GM12878 (cell line): ENCODE data around the gene NAV2. TPM values are rescaled to one million over a fixed set of nuclear protein-coding genes. Genes with fewer than 3 reads are reported as not detected.

ENCODE experiments used
- ATAC-seq: fragments of 200-7000 bp; cut with Tn5 transposase; 3 replicates; pipeline ENCODE4 v1.9.1; 2020; ENCODE audit warnings: mild to moderate bottlenecking, moderate library complexity
- BruUV-seq: library from RNA; stranded (reverse); fragments of 400-500 nt; replicated peaks from 2 replicates; lab custom pipeline; 2021; lab: Mats Ljungman, UMichigan
- CTCF ChIA-PET: fragments of 300-600 bp; sonication (Branson Sonifier 250); formaldehyde crosslinking; extraction: SDS; loops from one replicate; lab custom pipeline; 2021; ENCODE audit warnings: inconsistent platforms; lab: Yijun Ruan, JAX
- POLR2A ChIA-PET: fragments of 350-600 bp; formaldehyde crosslinking; extraction: SDS; loops from one replicate; lab custom pipeline; 2021; ENCODE audit warnings: inconsistent platforms; lab: Charles Lee
- RAD21 ChIA-PET: fragments of 300-600 bp; sonication (Branson Sonifier 250); formaldehyde crosslinking; loops from one replicate; lab custom pipeline; 2023; ENCODE audit warnings: antibody characterized with exemption; ENCODE audit not compliant: unreplicated experiment; lab: Charles Lee
- SMC1A ChIA-PET: fragments of 300-600 bp; sonication (Branson Sonifier 250); formaldehyde crosslinking; loops from one replicate; lab custom pipeline; 2023; ENCODE audit not compliant: unreplicated experiment, uncharacterized antibody; lab: Charles Lee
- DNase-seq: peaks from one replicate; pipeline ENCODE4 v3.0.0-alpha.2; 2011; ENCODE audit warnings: low read depth, low spot score
- FAIRE-seq: peaks from 3 replicates; lab custom pipeline; 2011; peaks lifted over from hg19 to GRCh38; lab: Jason Lieb, UNC
- H2AFZ ChIP-seq: 2 replicates; pipeline ENCODE4 v1.6.0; 2011; ENCODE audit warnings: low read depth, low read length, control low read depth; ENCODE audit not compliant: control insufficient read depth
- H3K27ac ChIP-seq: 2 replicates; pipeline ENCODE4 v1.5.1; 2011; ENCODE audit warnings: control low read depth; ENCODE audit not compliant: control insufficient read depth, insufficient read depth
- H3K27me3 ChIP-seq, 2 experiments: replicated peaks in 1 of 2; 2 replicates each; pipeline versions ENCODE4 v1.6.0 to v1.6.1; 2011; ENCODE audit warnings: low read length in 1 of 2; ENCODE audit not compliant: control insufficient read depth in 2 of 2, insufficient read depth in 2 of 2
- H3K36me3 ChIP-seq, 2 experiments: 2 replicates each; pipeline ENCODE4 v1.5.1; 2011; ENCODE audit warnings: low read length in 1 of 2; ENCODE audit not compliant: control insufficient read depth in 2 of 2, insufficient read depth in 2 of 2
- H3K4me1 ChIP-seq: 2 replicates; pipeline ENCODE4 v1.6.1; 2011; ENCODE audit warnings: mild to moderate bottlenecking, low read length, moderate library complexity, mixed read lengths; ENCODE audit not compliant: control insufficient read depth, insufficient read depth
- H3K4me2 ChIP-seq: 2 replicates; pipeline ENCODE4 v1.6.0; 2011; ENCODE audit warnings: control low read depth; ENCODE audit not compliant: control insufficient read depth, insufficient read depth
- H3K4me3 ChIP-seq: fragments of 200-600 bp; sonication (generic); 2 replicates; pipeline ENCODE4 v1.5.1; 2016
- H3K79me2 ChIP-seq: 2 replicates; pipeline ENCODE4 v1.6.0; 2011; ENCODE audit warnings: low read length; ENCODE audit not compliant: control insufficient read depth, insufficient read depth
- H3K9ac ChIP-seq: 2 replicates; pipeline ENCODE4 v1.8.0; 2011; ENCODE audit warnings: low read length, control low read depth, mixed read lengths; ENCODE audit not compliant: control insufficient read depth, insufficient read depth
- H3K9me3 ChIP-seq: replicated peaks from 3 replicates; pipeline ENCODE4 v1.5.1; 2011; ENCODE audit warnings: mild to moderate bottlenecking, low read length; ENCODE audit not compliant: control insufficient read depth, insufficient read depth
- H4K20me1 ChIP-seq: 2 replicates; pipeline ENCODE4 v1.6.0; 2011; ENCODE audit not compliant: control insufficient read depth, insufficient read depth
- JUNB ChIP-seq: IDR thresholded peaks from 2 replicates; pipeline ENCODE4 v1.6.1; 2016; ENCODE audit warnings: antibody characterized with exemption, mild to moderate bottlenecking
- WGBS: methylation state at CpG from one replicate; pipeline ENCODE4 v1.1.6; 2016; ENCODE audit warnings: low lambda C conversion rate; ENCODE audit not compliant: insufficient replicate concordance, insufficient coverage; ENCODE audit errors: missing lambda C conversion rate; 5-methylcytosine and 5-hydroxymethylcytosine counted together
- in situ Hi-C: fragments of 300-500 bp; cut with MboI; formaldehyde crosslinking; loops from 9 replicates; pipeline ENCODE4 v1.14.3; 2018; ENCODE audit warnings: mixed read lengths
- intact Hi-C: fragments of 100-400 bp; cut with micrococcal nuclease; formaldehyde crosslinking; loops from one replicate; pipeline ENCODE4 v1.14.2; 2022; ENCODE audit not compliant: unreplicated experiment
- polyA plus RNA-seq, 11 experiments: library from polyadenylated mRNA; depleted of rRNA in 4 of 11; unstranded in 6 of 11; stranded (reverse) in 5 of 11; fragments of >200 nt; fragmentation: Nextera tagmentation in 4 of 11; fragmentation: Illumina TruSeq in 1 of 11; extraction: Ambion mirVana in 4 of 11; extraction: Trizol in 1 of 11; gene quantifications; 1 replicate in 1 of 11; 2 replicates in 10 of 11; pipeline versions ENCODE4 v1.2.1 to v1.2.3, GENCODE V29; 2011 to 2016; ENCODE audit warnings: inconsistent platforms in 2 of 11, missing spikeins in 2 of 11, low read depth in 1 of 11
- total RNA-seq, 4 experiments: library from RNA; depleted of rRNA in 3 of 4; stranded (reverse); fragments of >200 nt in 3 of 4; fragmentation: Illumina TruSeq in 1 of 4; extraction: Trizol in 1 of 4; gene quantifications; 2 replicates each; pipeline versions ENCODE4 v1.2.1 to v1.2.3, GENCODE V29; 2013 to 2021
- TF ChIP-seq, protein P1 (sequence below): IDR thresholded peaks from 2 replicates; pipeline ENCODE4 v1.6.1; 2012; ENCODE audit warnings: mild to moderate bottlenecking, low read depth, low read length

The NAV2 gene
- total and polyA plus RNA-seq, 10 of the 15 experiments (the other 5 are each of a cell fraction or from before 2014, with no cell fraction given) = 0.35 to 6.1 (median 1.1) TPM

DNA sequence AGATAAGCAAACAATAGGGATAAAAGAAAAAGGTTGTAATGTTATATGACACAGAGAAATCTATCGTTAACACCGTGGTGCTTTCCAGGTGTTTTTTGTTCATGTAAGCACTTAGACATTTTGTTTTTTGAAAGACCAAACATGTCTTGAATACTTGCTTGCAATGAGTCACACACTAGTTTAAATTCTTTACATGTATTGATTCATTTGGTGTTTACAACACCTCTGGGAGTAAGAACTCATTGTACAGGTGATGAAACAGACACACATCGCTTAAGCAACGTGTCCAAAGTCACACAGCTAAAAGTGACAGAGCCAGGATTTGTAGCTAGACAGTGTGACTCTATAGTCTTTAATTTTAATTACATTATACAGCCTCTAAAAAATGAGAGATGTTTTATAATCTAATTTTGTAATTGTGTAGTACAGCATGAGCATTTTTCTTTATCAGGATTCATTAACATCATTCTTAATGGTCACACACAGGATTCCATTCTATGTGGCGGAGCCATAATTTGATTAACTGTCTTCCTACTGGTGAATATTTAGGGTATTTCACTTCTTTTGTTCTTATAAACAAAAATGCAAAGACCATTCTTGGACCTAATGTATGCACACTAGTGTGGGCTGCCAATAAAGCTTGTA lies 298.8 kb downstream of the NAV2 start:
- no peak overlapping the region for H3K27ac ChIP-seq
- H3K4me2 ChIP-seq = no peak overlapping the region
- TF ChIP-seq JUNB = peak; percentile 20; the same call in 1 of the 2 replicates
- TF ChIP-seq, protein P1, sequence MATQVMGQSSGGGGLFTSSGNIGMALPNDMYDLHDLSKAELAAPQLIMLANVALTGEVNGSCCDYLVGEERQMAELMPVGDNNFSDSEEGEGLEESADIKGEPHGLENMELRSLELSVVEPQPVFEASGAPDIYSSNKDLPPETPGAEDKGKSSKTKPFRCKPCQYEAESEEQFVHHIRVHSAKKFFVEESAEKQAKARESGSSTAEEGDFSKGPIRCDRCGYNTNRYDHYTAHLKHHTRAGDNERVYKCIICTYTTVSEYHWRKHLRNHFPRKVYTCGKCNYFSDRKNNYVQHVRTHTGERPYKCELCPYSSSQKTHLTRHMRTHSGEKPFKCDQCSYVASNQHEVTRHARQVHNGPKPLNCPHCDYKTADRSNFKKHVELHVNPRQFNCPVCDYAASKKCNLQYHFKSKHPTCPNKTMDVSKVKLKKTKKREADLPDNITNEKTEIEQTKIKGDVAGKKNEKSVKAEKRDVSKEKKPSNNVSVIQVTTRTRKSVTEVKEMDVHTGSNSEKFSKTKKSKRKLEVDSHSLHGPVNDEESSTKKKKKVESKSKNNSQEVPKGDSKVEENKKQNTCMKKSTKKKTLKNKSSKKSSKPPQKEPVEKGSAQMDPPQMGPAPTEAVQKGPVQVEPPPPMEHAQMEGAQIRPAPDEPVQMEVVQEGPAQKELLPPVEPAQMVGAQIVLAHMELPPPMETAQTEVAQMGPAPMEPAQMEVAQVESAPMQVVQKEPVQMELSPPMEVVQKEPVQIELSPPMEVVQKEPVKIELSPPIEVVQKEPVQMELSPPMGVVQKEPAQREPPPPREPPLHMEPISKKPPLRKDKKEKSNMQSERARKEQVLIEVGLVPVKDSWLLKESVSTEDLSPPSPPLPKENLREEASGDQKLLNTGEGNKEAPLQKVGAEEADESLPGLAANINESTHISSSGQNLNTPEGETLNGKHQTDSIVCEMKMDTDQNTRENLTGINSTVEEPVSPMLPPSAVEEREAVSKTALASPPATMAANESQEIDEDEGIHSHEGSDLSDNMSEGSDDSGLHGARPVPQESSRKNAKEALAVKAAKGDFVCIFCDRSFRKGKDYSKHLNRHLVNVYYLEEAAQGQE = no peak
- DNase-seq = no peak
- WGBS = 47% methylated on average over 5 of the region's 5 CpGs
- ChIA-PET POLR2A (no interaction called here), SMC1A (interaction anchor here (1.1 kb wide), 1 partner anchor 13 kb away, joined by 3 read pairs; no protein-coding TSS in a partner anchor), CTCF (interaction anchor here (0.9 kb wide), 1 partner anchor 117 kb away, joined by 3 read pairs; no protein-coding TSS in a partner anchor), RAD21 (no interaction called here)
- intact Hi-C loops (no loop called here), in situ Hi-C loops (no loop called here)
- no peak overlapping the region for H2AFZ ChIP-seq
- H3K79me2 ChIP-seq = no peaks in the 10 kb centered on the region
- FAIRE-seq = no peak
- BruUV-seq = no TSS peak
- H3K9ac ChIP-seq = no peak overlapping the region
- H3K4me1 ChIP-seq = no peaks in the 10 kb centered on the region
- ATAC-seq = peak; percentile 50
- no peak overlapping the region for H3K4me3 ChIP-seq
- peaks cover 0 to 2% of the 10 kb centered on the region in 2 experiments; a peak in 1 of 4 replicates for H3K27me3 ChIP-seq
- H3K9me3 ChIP-seq = no peaks in the 10 kb centered on the region
- H3K36me3 ChIP-seq = no peaks in the 10 kb centered on the region
- H4K20me1 ChIP-seq = no peaks in the 10 kb centered on the region
